Endothelial cell of umbilical vein (primary cell): ENCODE results near the gene BATF. TPM values are rescaled to one million over a fixed set of nuclear protein-coding genes. Genes with fewer than 3 reads are reported as not detected.

Experiments
- BruUV-seq: library from RNA; stranded (reverse); fragments of 400-500 nt; replicated peaks from 2 replicates; lab custom pipeline; 2021; lab: Mats Ljungman, UMichigan
- CTCF ChIA-PET: fragments of 300-600, 350-600 bp; sonication (Branson Sonifier 250); formaldehyde crosslinking; loops from one replicate; lab custom pipeline; 2021; ENCODE audit warnings: antibody characterized with exemption, inconsistent platforms; lab: Charles Lee
- POLR2A ChIA-PET: fragments of 300-600, 350-600 bp; sonication (Branson Sonifier 250); formaldehyde crosslinking; loops from one replicate; lab custom pipeline; 2021; ENCODE audit warnings: antibody characterized with exemption, inconsistent platforms; lab: Charles Lee
- DNase-seq: peaks from one replicate; pipeline ENCODE4 v3.0.0-alpha.2; 2011; ENCODE audit warnings: low read depth, low spot score
- FAIRE-seq: peaks from 2 replicates; lab custom pipeline; 2011; peaks lifted over from hg19 to GRCh38; lab: Jason Lieb, UNC
- H2AFZ ChIP-seq: 2 replicates; pipeline ENCODE4 v1.6.0; 2012; ENCODE audit warnings: low read depth, low read length, control low read depth, inconsistent platforms
- H3K27ac ChIP-seq: 2 replicates; pipeline ENCODE4 v1.5.1; 2011; ENCODE audit warnings: low read depth, mild to moderate bottlenecking, control low read depth, low read length, moderate library complexity; ENCODE audit not compliant: insufficient read depth
- H3K27me3 ChIP-seq, 2 experiments: 2 replicates each; pipeline versions ENCODE4 v1.6.0 to v1.6.1; 2011; ENCODE audit warnings: low read length in 2 of 2, mixed read lengths in 1 of 2; ENCODE audit not compliant: control insufficient read depth in 2 of 2, insufficient read depth in 2 of 2
- H3K36me3 ChIP-seq, 2 experiments: 2 replicates in 1 of 2; 3 replicates in 1 of 2; pipeline ENCODE4 v1.5.1; 2011; ENCODE audit warnings: low read length in 2 of 2, mild to moderate bottlenecking in 1 of 2, moderate library complexity in 1 of 2; ENCODE audit not compliant: control insufficient read depth in 2 of 2, insufficient read depth in 2 of 2; ENCODE audit errors: extremely low read depth in 1 of 2
- H3K4me1 ChIP-seq: 3 replicates; pipeline ENCODE4 v1.5.1; 2011; ENCODE audit warnings: mild to moderate bottlenecking, low read length; ENCODE audit not compliant: control insufficient read depth, insufficient read depth; ENCODE audit errors: extremely low read depth
- H3K4me2 ChIP-seq: 2 replicates; pipeline ENCODE4 v1.6.1; 2011; ENCODE audit warnings: low read length, control low read depth, mixed read lengths; ENCODE audit not compliant: insufficient read depth
- H3K4me3 ChIP-seq, 3 experiments: fragments of 200-600 bp in 1 of 3; sonication (generic), shearing (Covaris generic) in 1 of 3; replicated peaks in 1 of 3; 2 replicates each; pipeline ENCODE4 v1.5.1; 2011 to 2016; ENCODE audit warnings: control low read depth in 3 of 3, low read length in 3 of 3, mild to moderate bottlenecking in 2 of 3, inconsistent platforms in 1 of 3, low read depth in 1 of 3, moderate library complexity in 1 of 3; ENCODE audit not compliant: insufficient read depth in 1 of 3
- H3K79me2 ChIP-seq: 2 replicates; pipeline ENCODE4 v1.6.0; 2012; ENCODE audit warnings: low read length, inconsistent platforms; ENCODE audit not compliant: control insufficient read depth, insufficient read depth
- H3K9ac ChIP-seq: replicated peaks from 2 replicates; pipeline ENCODE3; 2011; ENCODE audit warnings: low read length, control low read depth; ENCODE audit not compliant: insufficient read depth; ENCODE audit errors: extremely low read depth
- H3K9me1 ChIP-seq: replicated peaks from 3 replicates; pipeline ENCODE4 v1.6.0; 2011; ENCODE audit warnings: mild to moderate bottlenecking, low read length; ENCODE audit not compliant: control insufficient read depth, insufficient read depth; ENCODE audit errors: extremely low read depth
- H3K9me3 ChIP-seq: replicated peaks from 2 replicates; pipeline ENCODE4 v1.5.1; 2012; ENCODE audit warnings: low read length, inconsistent platforms; ENCODE audit not compliant: control insufficient read depth, insufficient read depth
- H4K20me1 ChIP-seq: replicated peaks from 2 replicates; pipeline ENCODE3; 2011; ENCODE audit warnings: mild to moderate bottlenecking, low read length; ENCODE audit not compliant: control insufficient read depth, insufficient read depth; ENCODE audit errors: extremely low read depth
- CTCF ChIP-seq, 2 donors: IDR thresholded peaks; 1 replicate in 1 of 2; 2 replicates in 1 of 2; pipeline ENCODE4 v1.5.1; 2011; ENCODE audit warnings: low read length in 2 of 2, mild to moderate bottlenecking in 2 of 2, moderate library complexity in 2 of 2, control low read depth in 1 of 2, inconsistent platforms in 1 of 2, low read depth in 1 of 2; ENCODE audit not compliant: insufficient read depth in 1 of 2; ENCODE audit errors: extremely low read depth in 1 of 2
- EZH2 ChIP-seq: IDR thresholded peaks from 2 replicates; pipeline ENCODE4 v1.6.1; 2012; ENCODE audit warnings: borderline replicate concordance, low read depth, mild to moderate bottlenecking, moderate library complexity, low read length, inconsistent platforms; ENCODE audit not compliant: severe bottlenecking
- FOS ChIP-seq: IDR thresholded peaks from 2 replicates; pipeline ENCODE4 v1.6.1; 2011; ENCODE audit warnings: mild to moderate bottlenecking, low read length, moderate library complexity, borderline replicate concordance; ENCODE audit not compliant: insufficient read depth
- GATA2 ChIP-seq: IDR thresholded peaks from 2 replicates; pipeline ENCODE4 v1.7.0; 2011; ENCODE audit warnings: low read depth, mild to moderate bottlenecking, moderate library complexity, mixed read lengths, low read length; ENCODE audit not compliant: insufficient read length, insufficient read depth
- JUN ChIP-seq: IDR thresholded peaks from 2 replicates; pipeline ENCODE4 v1.6.1; 2011; ENCODE audit warnings: borderline replicate concordance, low read depth; ENCODE audit not compliant: insufficient read length, insufficient read depth
- MAX ChIP-seq: IDR thresholded peaks from 2 replicates; pipeline ENCODE4 v1.6.1; 2011; ENCODE audit not compliant: insufficient read depth, insufficient read length
- MYC ChIP-seq: IDR thresholded peaks from one replicate; pipeline ENCODE4 v1.6.1; 2011; ENCODE audit warnings: mild to moderate bottlenecking, low read depth, low read length
- POLR2A ChIP-seq: IDR thresholded peaks from 2 replicates; pipeline ENCODE4 v1.6.1; 2012; ENCODE audit warnings: low read depth, mild to moderate bottlenecking, control low read depth, low read length
- POLR2AphosphoS5 ChIP-seq: IDR thresholded peaks from 2 replicates; pipeline ENCODE4 v1.6.1; 2012; ENCODE audit warnings: low read depth, mild to moderate bottlenecking, control low read depth, low read length, moderate library complexity; ENCODE audit not compliant: insufficient read depth
- dilution Hi-C: fragments of 300-500 bp; cut with MboI; formaldehyde crosslinking; loops from one replicate; pipeline ENCODE4 v1.15.0; 2019; ENCODE audit warnings: low sequenced_read_pairs; ENCODE audit not compliant: extremely low pct_ligation_motif_present
- intact Hi-C: fragments of 100-400 bp; cut with micrococcal nuclease; formaldehyde crosslinking; loops from one replicate; pipeline ENCODE4 v1.10.0; 2022
- polyA plus RNA-seq, 4 experiments: library from polyadenylated mRNA; depleted of rRNA in 3 of 4; stranded (reverse) in 3 of 4; unstranded in 1 of 4; fragments of >200 nt; gene quantifications; 2 replicates each; pipeline versions ENCODE4 v1.2.1 to v1.2.3, GENCODE V29; 2011 to 2012; ENCODE audit warnings: missing spikeins in 1 of 4
- total RNA-seq: library from RNA; stranded (reverse); gene quantifications from 2 replicates; pipeline ENCODE4 v1.2.3, GENCODE V29; 2021

Gene BATF
- total and polyA plus RNA-seq, 2 donors (not counting 3 experiments of a cell fraction or from before 2014, with no cell fraction given), result not detected

- H3K9me3 ChIP-seq, result no peaks in the 10 kb centered on the region
- no peak overlapping the region for H3K4me2 ChIP-seq
- no peaks in the 10 kb centered on the region for H3K4me1 ChIP-seq
- dilution Hi-C loops, result no loop called here
- H3K9me1 ChIP-seq, result no peaks in the 10 kb centered on the region
- no peak for FAIRE-seq
- intact Hi-C loops, result no loop called here
- H3K36me3 ChIP-seq, result no peaks in the 10 kb centered on the region
- CTCF ChIA-PET, result interaction anchor here (2.8 kb wide), 1 partner anchor 12 kb away, joined by 24 read pairs; no protein-coding TSS in a partner anchor
- H3K9ac ChIP-seq, result no peak overlapping the region
- H4K20me1 ChIP-seq, result no peaks in the 10 kb centered on the region
- TF ChIP-seq CTCF (IDR thresholded peaks at IDR 0.05; ENCODE audit: extremely low read depth in 1 of 2, insufficient read depth in 1 of 2, low read depth in 1 of 2, low read length in 2 of 2) (no peak), EZH2 (no peak), POLR2AphosphoS5 (no peak), GATA2 (no peak), JUN (no peak), MAX (no peak), FOS (no peak), MYC (no peak), POLR2A (no peak)
- no peaks in the 10 kb centered on the region for H3K79me2 ChIP-seq
- no peak overlapping the region for H3K27ac ChIP-seq
- no peaks in the 10 kb centered on the region for H3K27me3 ChIP-seq
- H3K4me3 ChIP-seq, result no peak overlapping the region
- H2AFZ ChIP-seq, result no peak overlapping the region
- POLR2A ChIA-PET, result no interaction called here
- no TSS peak for BruUV-seq
- DNase-seq, result no peak
Measured at GRCh38 chr14:75501080-75501479, 21.2 kb upstream of the BATF start.
